HFF-Myc (cell line): ENCODE data around the gene CLCN7.
"Not testable (repeated sequence)": the region's sequence is repeated elsewhere in the genome, so short reads cannot be mapped to it uniquely, and the experiment has no call there.

ENCODE experiments used
- DNase-seq: peaks from one replicate; pipeline ENCODE4 v3.0.0-alpha.2; 2011; ENCODE audit warnings: low read depth; ENCODE audit errors: extremely low read depth
- H3K4me3 ChIP-seq: replicated peaks from 2 replicates; pipeline ENCODE4 v1.5.1; 2011; ENCODE audit warnings: low read depth, mild to moderate bottlenecking, control low read depth, low read length
- CTCF ChIP-seq: IDR thresholded peaks from 2 replicates; pipeline ENCODE4 v1.5.1; 2012; ENCODE audit warnings: mild to moderate bottlenecking, low read depth, low read length, control low read depth; ENCODE audit errors: missing control alignments

Gene CLCN7

DNA sequence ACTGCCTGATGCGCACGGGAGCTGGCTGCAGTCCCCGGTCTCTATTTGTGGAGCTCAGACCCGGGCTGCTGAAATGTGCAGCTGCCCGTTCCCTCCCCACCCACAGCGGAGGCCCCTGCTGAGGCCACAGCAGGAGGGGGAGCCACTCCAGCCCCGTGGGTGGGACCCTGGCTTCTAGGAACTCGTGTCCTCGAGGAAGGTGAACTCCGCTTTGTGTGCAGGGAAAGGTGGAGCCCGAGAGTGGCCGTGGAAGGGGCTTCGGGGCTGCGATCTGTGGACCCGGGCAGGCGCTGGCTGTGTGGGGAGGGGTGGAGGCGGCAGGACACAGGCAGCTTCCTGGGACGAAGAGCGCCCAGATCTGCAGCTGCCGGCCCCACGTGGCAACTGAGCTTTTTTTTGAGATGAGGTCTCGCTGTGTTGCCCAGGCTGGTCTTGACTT lies 33.4 kb downstream of the CLCN7 start:
- no peak overlapping the region for H3K4me3 ChIP-seq
- DNase-seq, result no peak
- no peak for TF ChIP-seq CTCF

GRCh38 chr16:1439699-1440074 lies 35.1 kb downstream of the CLCN7 start:
- not testable (repeated sequence) for DNase-seq, H3K4me3 ChIP-seq

- TF ChIP-seq CTCF, result no peak
- DNase-seq, result no peak
- no peak overlapping the region for H3K4me3 ChIP-seq
These were observed 35.6 kb downstream of the CLCN7 start for GRCh38 chr16:1439058-1439698.

DNA sequence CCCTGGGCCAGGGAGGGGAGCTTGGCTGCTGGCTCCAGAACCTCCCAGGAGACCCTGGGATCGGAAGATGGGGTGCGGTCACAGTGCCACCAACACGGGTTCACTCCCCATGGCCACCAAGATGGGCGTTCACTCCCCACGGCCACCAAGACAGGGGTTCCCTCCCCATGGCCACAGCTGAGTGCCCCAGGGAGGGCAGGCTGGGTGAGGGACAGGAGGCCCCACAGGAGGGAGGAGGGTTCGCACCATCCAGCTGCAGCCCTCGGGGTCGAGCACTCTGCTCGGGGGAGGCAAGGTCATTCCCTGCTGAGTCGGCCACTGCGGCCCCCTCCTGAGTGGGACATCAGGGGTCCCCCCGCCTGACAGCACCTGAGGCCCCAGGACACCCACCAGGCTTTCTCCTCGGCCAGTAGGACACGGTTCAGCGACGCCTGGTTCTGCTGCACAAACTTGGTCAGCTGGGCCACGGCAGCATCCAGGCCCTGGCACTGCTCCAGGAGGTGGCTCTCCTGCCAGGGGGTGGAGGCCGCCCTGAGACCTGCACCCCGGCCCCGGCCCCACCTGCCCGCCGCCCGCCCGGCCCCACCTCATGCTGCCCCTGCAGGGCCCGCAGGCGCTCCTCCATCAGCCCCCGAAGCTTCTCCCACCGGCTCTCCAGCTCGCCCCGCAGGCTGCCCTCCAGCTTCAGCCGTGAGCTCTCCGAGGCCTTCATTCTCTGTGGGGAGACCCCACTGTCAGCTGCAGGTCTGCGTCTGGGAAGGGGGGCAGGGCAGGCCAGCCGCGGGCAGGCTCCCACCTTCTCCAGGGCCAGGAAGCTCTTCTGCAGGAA lies 36.4 kb downstream of the CLCN7 start:
- TF ChIP-seq CTCF, result no peak
- no peak overlapping the region for H3K4me3 ChIP-seq
- no peak for DNase-seq

- no peak overlapping the region for H3K4me3 ChIP-seq
- no peak for TF ChIP-seq CTCF
- no peak for DNase-seq
These were observed 37.2 kb downstream of the CLCN7 start for GRCh38 chr16:1437606-1438005.

GRCh38 chr16:1436731-1437355 lies 38.0 kb downstream of the CLCN7 start:
- no peak for TF ChIP-seq CTCF
- no peak overlapping the region for H3K4me3 ChIP-seq
- DNase-seq, result no peak
